Hematopoietic multipotent progenitor cell treated with erythropoietin and hydrocortisone succinate and interleukin-3 and kit ligand, for 6 days (in vitro differentiated cells): ENCODE results near the gene PIGH.
"Not testable (repeated sequence)": the region's sequence is repeated elsewhere in the genome, so short reads cannot be mapped to it uniquely, and the experiment has no call there.

Experiments
- DNase-seq: peaks from one replicate; pipeline ENCODE4 v3.0.0-alpha.2; 2015

The PIGH gene

DNA sequence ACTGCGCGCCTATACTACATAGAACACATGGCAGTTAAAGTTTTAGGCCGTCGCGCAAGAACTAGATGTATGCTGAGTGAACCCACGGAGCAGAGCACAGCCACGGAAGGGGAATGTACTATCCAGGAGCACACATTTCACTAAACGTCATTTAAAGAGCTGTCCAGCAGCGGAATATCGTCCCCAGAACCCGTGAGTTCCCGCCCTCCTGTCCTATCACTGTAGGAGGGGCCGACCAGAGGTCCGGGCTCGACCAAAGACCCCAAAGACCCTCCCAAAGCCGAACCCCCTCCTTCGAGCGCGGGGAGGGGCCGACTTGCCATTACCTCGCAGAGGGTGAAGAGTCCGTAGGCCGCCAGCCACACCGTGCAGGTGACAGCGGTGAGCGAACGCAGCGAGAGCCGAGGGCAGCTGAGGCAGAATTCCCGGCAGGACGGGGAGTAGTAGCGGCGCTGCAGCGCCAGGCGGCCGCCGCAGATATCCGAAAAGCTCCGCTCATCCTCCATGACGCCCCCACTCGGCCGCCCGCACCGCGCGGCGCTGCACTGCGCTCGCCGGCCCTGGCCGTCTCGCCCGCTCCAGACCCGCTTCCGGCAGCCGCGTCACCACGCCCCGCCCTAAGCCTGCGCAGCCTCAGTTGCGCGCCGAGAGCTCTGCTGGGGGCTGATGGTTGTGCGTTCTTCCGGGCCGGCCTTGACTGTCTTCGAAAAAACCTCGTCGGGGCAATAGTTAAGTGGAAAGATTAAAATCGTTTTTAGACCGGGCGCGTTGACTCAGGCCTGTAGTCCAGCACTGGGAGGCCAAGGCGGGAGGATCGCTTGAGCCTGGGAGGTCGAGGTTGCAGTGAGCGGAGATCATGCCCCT, at the start of gene PIGH:
Gene PIGH, minus strand, starts transcription at position 571 of the 864 bp plus-strand sequence. Its CDS starts 65 bp downstream, at position 506.
- peak; percentile 94 for DNase-seq

DNA sequence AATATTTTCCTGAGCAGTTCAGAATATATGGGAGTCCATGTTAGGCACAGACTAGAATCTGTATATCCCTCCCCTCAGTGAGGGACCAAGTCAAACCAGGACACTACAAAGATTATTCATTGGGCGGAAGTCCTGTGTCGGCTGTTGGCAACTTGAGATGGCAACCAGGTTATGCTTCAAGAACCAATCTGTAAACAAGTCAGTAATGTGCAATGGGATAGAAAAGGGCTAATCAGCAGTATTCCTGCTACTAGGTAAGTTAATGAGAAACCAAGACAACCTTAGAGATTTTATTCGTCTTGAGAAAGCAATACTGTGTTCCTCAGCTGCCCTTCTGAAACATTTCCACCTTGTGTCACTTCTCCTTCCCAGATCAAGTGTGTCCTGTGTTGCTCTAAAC, 46.1 kb upstream of the PIGH start:
- DNase-seq = no peak

DNA sequence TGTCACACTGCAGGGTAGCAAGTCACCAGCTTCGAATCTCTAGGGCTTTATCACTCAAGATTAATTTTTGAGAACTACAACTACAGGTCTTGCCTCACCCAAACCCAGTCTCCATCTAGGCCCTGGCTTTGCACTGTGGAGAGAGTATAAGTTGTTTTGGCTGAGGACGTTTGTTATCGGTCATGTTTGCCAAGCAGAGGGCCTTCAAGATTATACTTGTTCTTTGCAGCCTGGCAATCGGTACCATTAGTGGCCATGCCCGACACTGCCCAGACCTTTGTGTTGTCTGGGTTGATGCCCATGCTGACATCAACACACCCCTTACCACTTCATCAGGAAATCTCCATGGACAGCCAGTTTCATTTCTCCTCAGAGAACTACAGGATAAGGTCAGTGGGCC, 45.3 kb upstream of the PIGH start:
- DNase-seq = no peak

DNA sequence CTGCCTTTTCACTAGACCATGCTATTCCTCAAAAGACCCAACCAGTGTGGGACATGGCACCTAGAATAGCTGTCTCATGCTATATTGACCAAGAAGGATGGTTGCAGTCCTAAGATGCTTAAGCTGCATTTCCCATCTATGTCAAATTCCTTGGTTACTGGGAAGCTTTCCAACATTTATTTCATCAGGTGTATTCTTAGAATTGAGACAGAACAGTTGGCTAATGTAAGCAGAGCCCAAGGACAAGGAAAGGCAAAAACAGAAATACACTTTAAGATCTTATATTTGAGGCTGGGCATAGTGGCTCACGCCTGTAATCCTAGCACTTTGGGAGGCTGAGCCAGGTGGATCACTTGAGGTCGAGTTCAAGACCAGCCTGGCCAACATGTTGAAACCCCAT, 44.4 kb upstream of the PIGH start:
- DNase-seq = no peak

- no peak for DNase-seq
Observed at GRCh38 chr14:67643713-67644112, 43.6 kb upstream of the PIGH start.

DNA sequence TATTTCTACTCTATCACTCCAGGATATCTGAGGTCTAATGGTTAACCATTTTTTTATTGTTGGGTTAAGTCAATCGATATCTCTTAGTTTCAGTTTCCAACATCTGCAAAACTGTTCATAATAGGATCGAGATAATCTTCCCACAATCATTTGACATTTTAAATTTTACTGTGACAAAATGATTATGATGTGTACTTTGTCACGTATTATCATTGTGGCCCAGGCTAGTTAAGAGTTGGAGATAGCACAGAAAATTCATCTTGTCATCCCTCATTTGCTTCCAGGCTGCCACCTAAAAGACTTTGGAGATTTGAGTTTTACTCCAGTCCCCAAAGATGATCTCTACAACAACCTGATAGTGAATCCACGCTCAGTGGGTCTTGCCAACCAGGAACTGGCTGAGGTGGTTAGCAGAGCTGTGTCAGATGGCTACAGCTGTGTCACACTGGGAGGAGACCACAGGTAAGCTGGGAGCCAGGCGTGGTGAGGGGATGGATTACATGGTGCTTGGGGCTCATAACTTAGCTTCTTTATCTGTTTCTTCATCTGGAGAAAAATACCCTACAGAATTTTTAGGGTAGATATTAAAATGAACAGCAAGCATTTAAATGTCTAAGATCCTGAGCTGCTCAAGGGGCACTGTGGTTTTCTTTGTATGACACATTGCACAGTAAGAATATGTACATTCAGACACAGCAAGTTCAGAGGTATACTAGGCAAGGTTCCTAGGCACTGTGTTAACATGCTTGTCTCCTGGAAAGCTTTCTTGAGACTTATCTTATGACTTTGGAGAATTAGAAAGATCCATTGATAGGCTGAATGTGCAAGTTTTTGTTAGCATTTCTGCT, 42.1 kb upstream of the PIGH start:
- peak; percentile 44 for DNase-seq

DNA sequence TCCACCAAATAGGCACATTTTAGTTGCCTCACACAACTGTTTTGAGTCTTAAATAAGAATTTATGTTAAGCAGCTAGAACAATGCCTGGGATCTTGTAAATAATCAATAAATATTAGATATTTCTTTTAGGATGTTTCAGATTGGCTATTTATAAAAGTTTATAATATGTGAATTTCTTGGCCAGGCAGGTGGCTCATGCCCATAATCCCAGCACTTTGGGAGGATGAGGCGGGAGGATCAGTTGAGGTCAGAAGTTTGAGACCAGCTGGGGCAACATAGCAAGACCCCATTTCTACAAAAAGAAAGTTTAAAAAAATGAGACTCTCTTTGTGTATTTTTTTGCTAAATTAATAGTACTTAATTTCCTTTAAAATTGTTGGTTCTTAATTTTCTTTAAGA, 41.4 kb upstream of the PIGH start:
- DNase-seq = no peak

- DNase-seq = no peak
Observed at GRCh38 chr14:67638642-67639041, 38.6 kb upstream of the PIGH start.

DNA sequence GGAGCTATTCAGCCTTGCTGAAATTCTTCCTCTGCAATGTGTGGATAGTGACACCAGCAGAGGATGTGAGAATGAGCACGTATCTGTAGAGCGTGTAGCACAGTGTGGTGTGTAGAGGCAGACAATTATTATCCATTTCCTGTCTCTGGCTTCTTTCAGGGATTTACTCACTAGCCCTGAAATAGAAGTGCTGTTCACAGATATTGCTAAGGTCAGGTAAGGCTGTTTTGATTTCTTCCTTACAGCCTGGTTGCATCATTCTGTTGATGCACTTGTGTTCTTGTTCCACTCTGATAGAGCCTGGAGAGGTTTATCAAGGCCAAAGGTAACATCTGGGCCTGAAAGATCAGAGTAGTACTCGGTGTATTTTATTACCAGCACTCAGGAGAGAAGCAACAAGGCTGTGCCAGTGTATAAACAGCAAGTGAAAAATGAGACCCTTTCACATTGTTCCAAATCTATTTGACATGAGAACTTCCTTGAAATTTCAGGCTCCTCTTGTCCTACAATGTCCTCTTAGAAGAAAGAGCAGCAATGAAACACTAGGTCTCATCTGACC, 36.4 kb upstream of the PIGH start:
- peak; percentile 41 for DNase-seq

- DNase-seq = no peak
Observed at GRCh38 chr14:67633451-67634147, 33.5 kb upstream of the PIGH start.

DNA sequence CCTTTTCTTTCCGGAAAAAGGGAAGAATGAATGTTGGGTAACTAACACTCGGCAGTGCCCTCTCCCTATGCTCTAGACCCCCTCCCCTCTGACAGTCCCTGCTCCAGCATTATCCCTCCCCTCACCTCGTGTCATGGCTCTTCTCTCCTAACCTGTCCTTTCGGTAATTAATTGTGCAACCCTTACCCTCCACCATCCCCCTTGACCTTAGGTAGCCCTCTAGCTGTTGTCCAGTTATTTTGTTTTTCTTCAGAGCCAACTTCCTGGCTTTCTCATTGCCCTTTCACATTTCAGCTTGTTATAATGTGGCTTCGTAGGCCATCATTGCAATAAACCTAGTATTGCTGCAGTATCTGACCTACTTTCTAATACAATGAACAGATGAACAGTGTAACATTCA, 30.9 kb upstream of the PIGH start:
- DNase-seq = no peak

DNA sequence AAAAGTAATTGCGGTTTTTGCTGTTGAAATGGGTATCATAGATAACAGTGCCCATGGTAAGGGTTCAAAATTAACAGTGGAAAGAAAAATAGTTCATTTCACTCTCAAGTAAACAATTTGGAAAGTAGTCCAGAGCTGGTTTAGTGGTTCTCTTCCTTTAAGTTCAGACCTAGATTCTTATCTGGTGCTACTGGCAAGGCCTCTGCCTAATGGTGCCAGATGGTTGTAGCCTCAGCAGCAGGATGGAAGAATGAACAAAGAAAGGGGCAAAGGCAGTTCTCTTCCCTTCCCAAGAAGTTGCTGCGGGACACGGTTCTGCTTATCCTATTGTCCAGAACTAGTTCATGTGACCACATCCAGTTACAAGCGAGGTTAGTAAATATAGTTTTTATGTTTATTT, 30.1 kb upstream of the PIGH start:
- no peak for DNase-seq

- no peak for DNase-seq
Observed at GRCh38 chr14:67627519-67627918, 27.5 kb upstream of the PIGH start.

DNA sequence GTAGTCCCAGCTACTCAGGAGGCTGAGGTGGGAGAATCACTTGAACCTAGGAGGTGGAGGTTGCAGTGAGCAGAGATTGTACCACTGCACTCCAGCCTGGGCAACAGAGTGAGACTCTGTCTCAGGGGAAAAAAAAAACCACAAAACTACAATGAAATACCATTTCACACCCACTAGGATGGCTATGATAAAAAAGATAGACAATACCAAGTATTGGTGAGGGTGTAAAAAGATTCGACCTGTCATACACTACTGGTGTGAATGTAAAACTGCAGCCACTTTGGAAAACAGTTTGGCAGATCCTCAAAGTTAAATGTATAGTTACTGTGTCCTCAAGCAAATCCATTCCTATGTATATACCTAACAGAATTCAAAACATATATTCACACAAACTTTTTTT, 26.1 kb upstream of the PIGH start:
- DNase-seq = not testable (repeated sequence)

- DNase-seq = no peak
Observed at GRCh38 chr14:67623114-67623513, 23.0 kb upstream of the PIGH start.

- DNase-seq = peak; percentile 41
Observed at GRCh38 chr14:67622675-67623074, 22.6 kb upstream of the PIGH start.

DNA sequence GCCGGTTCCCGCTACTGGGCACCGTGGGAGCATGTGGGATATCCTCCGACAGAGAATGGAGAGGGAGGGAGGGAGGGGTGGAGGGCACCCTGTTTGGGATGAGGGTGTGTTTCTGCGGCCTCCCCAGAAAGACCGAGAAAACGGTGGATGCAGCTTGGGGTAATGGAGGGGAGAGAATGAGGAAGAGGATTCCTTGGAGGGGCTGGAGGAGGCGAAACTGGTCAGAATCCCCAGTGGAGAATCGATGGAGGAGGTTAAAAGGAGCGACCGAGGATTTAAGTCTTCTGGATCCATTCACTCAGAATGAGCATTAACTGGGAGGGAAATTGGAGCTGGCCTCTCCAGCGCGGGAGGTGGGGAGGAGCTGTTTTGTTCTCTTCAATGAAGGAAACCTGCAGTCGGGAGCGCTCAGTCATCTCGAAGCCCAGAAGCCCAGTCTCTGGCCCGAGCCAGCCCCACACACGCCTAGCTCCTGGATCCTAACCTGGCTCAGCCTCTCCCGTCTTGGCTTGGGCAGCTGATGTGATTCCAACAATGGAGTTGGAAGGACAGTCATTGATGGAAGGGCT, 20.2 kb upstream of the PIGH start:
- DNase-seq = peak; percentile 18

DNA sequence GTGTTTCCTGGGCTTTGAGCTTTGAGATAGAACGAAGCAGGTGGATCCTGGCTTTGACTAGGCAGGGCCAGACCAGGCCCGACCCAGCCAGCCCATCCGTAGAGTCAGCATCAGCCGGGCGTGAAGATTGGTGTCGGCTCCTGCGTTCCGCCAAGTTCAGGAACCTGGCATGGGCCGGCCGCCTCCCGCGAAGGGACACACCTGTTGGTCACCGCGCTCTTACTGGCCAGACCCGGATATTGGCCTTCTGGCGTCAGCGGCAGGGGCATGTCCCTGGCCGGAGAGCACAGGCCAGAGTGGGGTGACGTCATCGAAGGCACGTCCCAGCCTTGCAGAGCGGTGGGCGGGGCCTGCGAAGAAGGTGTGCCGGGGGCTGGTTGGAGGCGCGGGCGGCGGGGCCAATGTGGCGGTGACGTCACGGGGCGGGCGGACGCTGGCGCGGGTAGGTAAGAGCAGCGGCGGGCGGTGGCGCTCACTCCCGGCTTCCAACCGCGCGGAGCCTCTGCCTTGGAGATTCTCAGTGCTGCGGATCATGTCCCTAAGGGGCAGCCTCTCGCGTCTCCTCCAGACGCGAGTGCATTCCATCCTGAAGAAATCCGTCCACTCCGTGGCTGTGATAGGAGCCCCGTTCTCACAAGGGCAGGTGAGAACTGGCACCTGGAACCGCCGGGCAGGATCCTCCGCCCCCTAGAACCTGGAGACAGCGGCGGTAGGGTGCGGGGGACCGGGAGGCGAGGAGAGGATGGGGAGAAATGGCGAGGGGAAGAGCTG, 19.6 kb upstream of the PIGH start, which contains the start of gene ARG2:
Gene ARG2, plus strand, starts transcription at position 475 of the 771 bp plus-strand sequence. Its CDS starts 58 bp downstream, at position 533.
- peak; percentile 97 for DNase-seq

DNA sequence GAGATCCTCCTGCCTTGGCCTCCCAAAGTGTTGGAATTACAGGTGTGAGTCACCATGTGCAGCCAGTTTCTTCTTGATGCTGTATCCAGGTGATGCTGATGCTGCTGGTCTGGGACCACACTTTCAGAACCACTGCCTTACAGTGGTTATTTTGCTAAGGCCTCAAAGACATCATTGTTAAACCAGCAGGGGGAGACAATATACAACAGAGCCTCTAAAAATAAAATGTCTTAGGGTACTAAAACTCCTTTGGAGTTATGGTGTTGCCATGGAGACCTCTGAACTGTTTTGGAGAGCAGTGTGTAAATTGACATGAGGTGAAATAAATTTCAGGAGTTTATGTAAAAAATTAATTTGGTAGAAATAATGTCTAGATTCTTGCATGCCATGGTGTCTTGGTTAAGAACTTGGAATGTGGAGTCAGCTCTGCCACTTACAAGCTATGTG, 18.6 kb upstream of the PIGH start:
- DNase-seq = peak; percentile 94

DNA sequence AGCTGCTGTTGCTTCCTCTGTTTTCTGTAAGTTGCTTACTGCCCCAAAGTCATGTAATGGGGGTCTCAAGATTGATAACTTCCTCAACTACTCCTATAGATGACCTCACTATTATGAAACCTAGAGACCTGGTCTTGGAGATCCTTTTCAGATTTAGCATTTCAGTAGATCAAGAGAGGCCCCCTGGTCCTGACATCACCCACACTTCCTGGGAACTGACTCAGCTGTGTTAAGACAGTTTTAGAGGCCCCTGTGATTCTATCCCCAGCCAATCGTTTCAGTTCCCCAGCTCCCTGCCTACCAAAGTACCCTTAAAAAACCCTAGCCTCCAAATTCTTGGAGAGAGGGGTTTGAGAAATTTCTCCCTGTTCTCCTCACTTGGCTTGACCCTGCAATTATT, 10.4 kb upstream of the PIGH start:
- no peak for DNase-seq

- no peak for DNase-seq
Observed at GRCh38 chr14:67609642-67610310, 9.7 kb upstream of the PIGH start.
